K562 (cell line): ENCODE results near the gene NCOA1. TPM values are rescaled to one million over a fixed set of nuclear protein-coding genes. Genes with fewer than 3 reads are reported as not detected.
"Not testable (repeated sequence)": the region's sequence is repeated elsewhere in the genome, so short reads cannot be mapped to it uniquely, and the experiment has no call there.

ENCODE experiments used
- ATAC-seq: fragments of 200-7000 bp; cut with Tn5 transposase; 3 replicates; pipeline ENCODE4 v1.9.1; 2020; ENCODE audit warnings: moderate library complexity
- BruUV-seq: library from RNA; stranded (reverse); fragments of 400-500 nt; replicated peaks from 2 replicates; lab custom pipeline; 2021; lab: Mats Ljungman, UMichigan
- CTCF ChIA-PET: fragments of 300-600 bp; formaldehyde crosslinking; extraction: SDS; loops from one replicate; lab custom pipeline; 2021; ENCODE audit warnings: low intra/inter-chr PET ratio; lab: Yijun Ruan, JAX
- POLR2A ChIA-PET: fragments of 300-600, 350-650 bp; sonication (Branson Sonifier 250); formaldehyde crosslinking; extraction: SDS; loops from one replicate; lab custom pipeline; 2021; ENCODE audit warnings: antibody characterized with exemption, inconsistent platforms; lab: Yijun Ruan, JAX
- DNase-seq, 4 experiments: peaks; one replicate each; pipeline versions ENCODE4 v3.0.0 to v3.0.0-alpha.2; 2011 to 2018; ENCODE audit warnings: low spot score in 3 of 4, mixed read lengths in 3 of 4; ENCODE audit errors: extremely low read depth in 1 of 4
- FAIRE-seq: peaks from 2 replicates; lab custom pipeline; 2011; peaks lifted over from hg19 to GRCh38; lab: Jason Lieb, UNC
- H2AFZ ChIP-seq: 2 replicates; pipeline ENCODE4 v1.6.0; 2011; ENCODE audit warnings: low read depth, low read length, control low read depth, inconsistent platforms
- H3K27ac ChIP-seq: fragments of 200-600 bp; 3 replicates; pipeline ENCODE4 v1.8.0; 2011; ENCODE audit warnings: low read depth, mild to moderate bottlenecking, control low read depth, inconsistent platforms, low read length, moderate library complexity, mixed read lengths; ENCODE audit errors: extremely low read depth
- H3K27me3 ChIP-seq, 2 experiments: fragments of 300-600 bp in 1 of 2; 2 replicates in 1 of 2; 3 replicates in 1 of 2; pipeline versions ENCODE4 v1.6.0 to v1.8.0; 2011; ENCODE audit warnings: inconsistent platforms in 2 of 2, low read length in 2 of 2, mild to moderate bottlenecking in 1 of 2, mixed read lengths in 1 of 2, moderate library complexity in 1 of 2; ENCODE audit not compliant: control insufficient read depth in 2 of 2, insufficient read depth in 2 of 2
- H3K36me3 ChIP-seq: fragments of 300-600 bp; 3 replicates; pipeline ENCODE4 v1.8.0; 2011; ENCODE audit warnings: mild to moderate bottlenecking, low read length, inconsistent platforms; ENCODE audit not compliant: control insufficient read depth, insufficient read depth
- H3K4me1 ChIP-seq, 2 experiments: fragments of 200-600 bp in 1 of 2; replicated peaks in 1 of 2; 2 replicates in 1 of 2; 3 replicates in 1 of 2; pipeline versions ENCODE4 v1.5.1 to v1.8.0; 2011; ENCODE audit warnings: inconsistent platforms in 2 of 2, low read length in 2 of 2, mild to moderate bottlenecking in 1 of 2, mixed read lengths in 1 of 2, moderate library complexity in 1 of 2; ENCODE audit not compliant: control insufficient read depth in 2 of 2, insufficient read depth in 2 of 2
- H3K4me2 ChIP-seq: 2 replicates; pipeline ENCODE4 v1.6.1; 2011; ENCODE audit warnings: low read length, control low read depth, inconsistent platforms, mixed read lengths; ENCODE audit not compliant: insufficient read depth
- H3K4me3 ChIP-seq: fragments of 200-600 bp; sonication (generic), shearing (Covaris generic); 2 replicates; pipeline ENCODE4 v1.5.1; 2016; ENCODE audit warnings: control low read depth, inconsistent platforms
- H3K79me2 ChIP-seq: fragments of 200-600 bp; 3 replicates; pipeline ENCODE4 v1.8.0; 2011; ENCODE audit warnings: low read length, inconsistent platforms; ENCODE audit not compliant: control insufficient read depth, insufficient read depth
- H3K9ac ChIP-seq, 2 experiments: 2 replicates each; pipeline versions ENCODE4 v1.6.0 to v1.6.1; 2011; ENCODE audit warnings: low read depth in 2 of 2, low read length in 2 of 2, control low read depth in 1 of 2, inconsistent platforms in 1 of 2, mild to moderate bottlenecking in 1 of 2, mixed read lengths in 1 of 2; ENCODE audit not compliant: insufficient read depth in 1 of 2
- H3K9me1 ChIP-seq: one replicate; pipeline ENCODE4 v1.6.0; 2011; ENCODE audit warnings: inconsistent platforms, mild to moderate bottlenecking, low read length, moderate library complexity; ENCODE audit not compliant: control insufficient read depth, insufficient read depth
- H3K9me3 ChIP-seq: replicated peaks from 2 replicates; pipeline ENCODE4 v1.5.1; 2011; ENCODE audit warnings: low read depth, low read length, inconsistent platforms; ENCODE audit not compliant: control insufficient read depth, insufficient read depth
- H4K20me1 ChIP-seq: replicated peaks from 2 replicates; pipeline ENCODE4 v1.6.1; 2011; ENCODE audit warnings: low read length, inconsistent platforms, mixed read lengths; ENCODE audit not compliant: control insufficient read depth, insufficient read depth
- BCOR ChIP-seq: fragments of 450-650 bp; IDR thresholded peaks from 2 replicates; pipeline ENCODE4 v1.6.1; 2016
- HCFC1 ChIP-seq: IDR thresholded peaks from 2 replicates; pipeline ENCODE4 v1.6.1; 2012; ENCODE audit warnings: low read depth, low read length, improper control_type of control experiment
- KDM1A ChIP-seq, 2 experiments: fragments of 450-650 bp; IDR thresholded peaks; 2 replicates each; pipeline ENCODE4 v1.6.1; 2016; ENCODE audit warnings: mild to moderate bottlenecking in 2 of 2
- RBM25 ChIP-seq: fragments of 200-400 bp; formaldehyde crosslinking; IDR thresholded peaks from 2 replicates; pipeline ENCODE4 v1.6.1; 2018; ENCODE audit warnings: low read length, low read depth, moderate library complexity; ENCODE audit not compliant: severe bottlenecking
- ZNF12 ChIP-seq: sonication (generic); formaldehyde crosslinking; IDR thresholded peaks from 2 replicates; pipeline ENCODE4 v1.4.0; 2020; ENCODE audit warnings: mild to moderate bottlenecking, missing genetic modification reagents
- ZNF146 ChIP-seq: IDR thresholded peaks from one replicate; pipeline ENCODE4 v1.6.1; 2018; ENCODE audit warnings: missing compliant biosample characterization; ENCODE audit not compliant: unreplicated experiment
- ZNF316 ChIP-seq: fragments of 450-650 bp; IDR thresholded peaks from 2 replicates; pipeline ENCODE4 v1.6.1; 2016
- ZNF76 ChIP-seq: fragments of 250-450 bp; sonication (Bioruptor Pico); IDR thresholded peaks from 2 replicates; pipeline ENCODE4 v1.4.0; 2020; ENCODE audit warnings: mild to moderate bottlenecking, moderate library complexity, borderline replicate concordance
- WGBS: fragments of 100-300 bp; shearing (Covaris generic); methylation state at CpG from one replicate; pipeline ENCODE4 v1.1.6; 2016; ENCODE audit warnings: low coverage, mixed read lengths; ENCODE audit not compliant: insufficient coverage; ENCODE audit errors: missing lambda C conversion rate; 5-methylcytosine and 5-hydroxymethylcytosine counted together
- in situ Hi-C: fragments of 300-500 bp; cut with MboI; formaldehyde crosslinking; loops from 4 replicates; pipeline ENCODE4 v1.15.0; 2018; ENCODE audit warnings: inconsistent platforms, mixed read lengths
- intact Hi-C: fragments of 100-400 bp; cut with micrococcal nuclease; formaldehyde crosslinking; loops from 2 replicates; pipeline ENCODE4 v1.14.2; 2022
- polyA plus RNA-seq, 8 experiments: library from polyadenylated mRNA; depleted of rRNA in 4 of 8; stranded (reverse) in 5 of 8; unstranded in 3 of 8; fragments of >200 nt; fragmentation: Nextera tagmentation in 2 of 8; fragmentation: Illumina TruSeq in 1 of 8; extraction: Ambion mirVana in 2 of 8; extraction: Trizol in 1 of 8; gene quantifications; 2 replicates each; pipeline versions ENCODE4 v1.2.1 to v1.2.3, GENCODE V29; 2011 to 2014; ENCODE audit warnings: inconsistent platforms in 1 of 8, missing spikeins in 1 of 8
- total RNA-seq, 7 experiments: library from RNA; depleted of rRNA in 6 of 7; stranded (reverse); fragments of >200 nt in 6 of 7; fragmentation: Illumina TruSeq in 2 of 7; extraction: Trizol in 2 of 7; gene quantifications; 2 replicates each; pipeline versions ENCODE4 v1.2.1 to v1.2.3, GENCODE V29; 2011 to 2021; ENCODE audit warnings: low replicate concordance in 1 of 7
- TF ChIP-seq, protein P1 (sequence below): IDR thresholded peaks from 2 replicates; pipeline ENCODE4 v1.6.1; 2011; ENCODE audit warnings: borderline replicate concordance, low read depth, mild to moderate bottlenecking, moderate library complexity, low read length; ENCODE audit not compliant: insufficient read depth, poor library complexity, severe bottlenecking

NCOA1 gene
- total and polyA plus RNA-seq, 9 of the 15 experiments (the other 6 are each of a cell fraction or from before 2014, with no cell fraction given), result 4.9 to 25.7 (median 17.0) TPM

DNA sequence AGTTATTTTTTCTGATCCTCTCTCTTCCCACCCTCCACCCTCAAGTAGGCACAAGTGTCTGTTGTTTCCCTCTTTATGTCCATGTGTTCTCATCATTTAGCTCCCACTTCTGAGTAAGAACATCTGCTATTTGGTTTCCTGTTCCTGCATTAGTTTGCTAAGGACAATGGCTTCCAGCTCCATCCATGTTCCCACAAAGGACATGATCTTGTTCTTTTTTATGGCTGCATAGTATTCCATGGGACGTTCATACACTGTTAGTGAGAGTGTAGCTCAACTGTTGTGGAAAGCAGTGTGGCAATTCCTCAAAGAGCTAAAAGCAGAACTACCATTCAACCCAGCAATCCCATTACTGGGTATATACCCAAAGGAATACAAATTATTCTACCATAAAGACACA, 22.6 kb upstream of the NCOA1 start:
- ATAC-seq, H3K4me2 ChIP-seq, CTCF ChIA-PET, BruUV-seq, H3K4me1 ChIP-seq, H3K4me3 ChIP-seq, H4K20me1 ChIP-seq, H3K27me3 ChIP-seq, DNase-seq, H3K9me1 ChIP-seq, H3K27ac ChIP-seq, H3K36me3 ChIP-seq, H3K79me2 ChIP-seq, H3K9ac ChIP-seq, FAIRE-seq, intact Hi-C loops, in situ Hi-C loops, H2AFZ ChIP-seq, H3K9me3 ChIP-seq: not testable (repeated sequence)
- POLR2A ChIA-PET, result interaction anchor here (1.5 to 2.8 kb wide), 2 partner anchors 11 to 14 kb away, joined by 5 to 9 read pairs; no protein-coding TSS in a partner anchor
- TF ChIP-seq RBM25 (peak; percentile 30), BCOR (peak; percentile 51; the same call in 1 of the 2 replicates), KDM1A (IDR thresholded peaks at IDR 0.05) (0 out of 4 replicates have a peak, but pooled peaks of 1 of the 2 experiments have one; percentile 32), ZNF146 (CRISPR knock-in tag) (peak; percentile 96)
- 26% methylated on average over 1 of the region's 1 CpG for WGBS

DNA sequence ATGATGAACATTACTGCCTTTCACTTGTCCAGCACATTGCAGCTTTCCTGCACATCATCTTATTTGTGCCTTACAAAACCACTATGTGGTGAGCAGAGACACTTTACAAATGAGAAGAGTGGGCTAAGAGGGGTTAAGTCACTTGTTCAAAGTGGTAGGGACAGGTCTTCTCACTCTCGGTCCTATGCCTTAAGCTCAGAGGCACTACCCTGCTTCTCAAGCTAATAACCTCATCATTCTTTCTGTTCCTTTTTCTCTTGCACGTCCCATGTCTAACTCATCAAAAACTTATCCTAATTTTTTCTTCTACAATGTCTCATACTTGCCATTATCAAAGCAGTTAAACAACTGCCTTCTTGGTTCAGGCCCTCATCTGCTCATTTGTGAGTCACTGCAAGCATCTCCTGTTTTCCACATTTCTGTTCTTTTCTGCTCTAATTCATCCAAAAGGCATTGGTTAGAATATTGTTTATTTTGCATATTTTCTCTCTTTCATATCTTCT, 21.9 kb upstream of the NCOA1 start:
- DNase-seq (no peak), FAIRE-seq (no peak), ATAC-seq (no peak)
- H3K9ac ChIP-seq, result no peak overlapping the region
- no peaks in the 10 kb centered on the region; the same call in 1 of the 2 replicates for H3K9me3 ChIP-seq
- H3K4me1 ChIP-seq, result peaks cover 0 to 7% of the 10 kb centered on the region in 2 experiments; a peak in 2 of 5 replicates
- H3K27me3 ChIP-seq, result no peaks in the 10 kb centered on the region
- no peak overlapping the region for H3K4me2 ChIP-seq
- H3K79me2 ChIP-seq, result no peaks in the 10 kb centered on the region
- H3K36me3 ChIP-seq, result no peaks in the 10 kb centered on the region
- ChIA-PET POLR2A (interaction anchor here (1.0 to 2.8 kb wide), 3 partner anchors 12 to 14 kb away, joined by 3 to 9 read pairs (median 5); no protein-coding TSS in a partner anchor), CTCF (no interaction called here)
- H3K4me3 ChIP-seq, result no peak overlapping the region
- in situ Hi-C loops (no loop called here), intact Hi-C loops (no loop called here)
- WGBS, result 67% methylated on average over 2 of the region's 2 CpGs
- TF ChIP-seq, protein P1, sequence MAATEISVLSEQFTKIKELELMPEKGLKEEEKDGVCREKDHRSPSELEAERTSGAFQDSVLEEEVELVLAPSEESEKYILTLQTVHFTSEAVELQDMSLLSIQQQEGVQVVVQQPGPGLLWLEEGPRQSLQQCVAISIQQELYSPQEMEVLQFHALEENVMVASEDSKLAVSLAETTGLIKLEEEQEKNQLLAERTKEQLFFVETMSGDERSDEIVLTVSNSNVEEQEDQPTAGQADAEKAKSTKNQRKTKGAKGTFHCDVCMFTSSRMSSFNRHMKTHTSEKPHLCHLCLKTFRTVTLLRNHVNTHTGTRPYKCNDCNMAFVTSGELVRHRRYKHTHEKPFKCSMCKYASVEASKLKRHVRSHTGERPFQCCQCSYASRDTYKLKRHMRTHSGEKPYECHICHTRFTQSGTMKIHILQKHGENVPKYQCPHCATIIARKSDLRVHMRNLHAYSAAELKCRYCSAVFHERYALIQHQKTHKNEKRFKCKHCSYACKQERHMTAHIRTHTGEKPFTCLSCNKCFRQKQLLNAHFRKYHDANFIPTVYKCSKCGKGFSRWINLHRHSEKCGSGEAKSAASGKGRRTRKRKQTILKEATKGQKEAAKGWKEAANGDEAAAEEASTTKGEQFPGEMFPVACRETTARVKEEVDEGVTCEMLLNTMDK, result no peak
- peak; percentile 10; the same call in 1 of the 2 replicates for TF ChIP-seq ZNF316
- no peak for TF ChIP-seq ZNF12
- no peak for TF ChIP-seq HCFC1
- no peak for TF ChIP-seq ZNF76
- 0 out of 2 replicates have a peak overlapping the region, but pooled peaks have one; percentile 19 for H2AFZ ChIP-seq
- H4K20me1 ChIP-seq, result no peaks in the 10 kb centered on the region
- H3K27ac ChIP-seq, result no peak overlapping the region
- no peaks in the 10 kb centered on the region for H3K9me1 ChIP-seq
- BruUV-seq, result no TSS peak
